GM06990 (cell line): ENCODE data around the gene DNAJC25.
"Not testable (repeated sequence)": the region's sequence is repeated elsewhere in the genome, so short reads cannot be mapped to it uniquely, and the experiment has no call there.

Experiments used
- DNase-seq: peaks from one replicate; pipeline ENCODE4 v3.0.0-alpha.2; 2011; ENCODE audit not compliant: insufficient read length; ENCODE audit errors: extremely low read depth
- H3K27me3 ChIP-seq: replicated peaks from 2 replicates; pipeline ENCODE4 v1.6.0; 2011; ENCODE audit warnings: low read length; ENCODE audit not compliant: control insufficient read depth, insufficient read depth
- H3K36me3 ChIP-seq: 2 replicates; pipeline ENCODE4 v1.5.1; 2011; ENCODE audit warnings: low read length; ENCODE audit not compliant: control insufficient read depth, insufficient read depth
- H3K4me3 ChIP-seq: replicated peaks from 2 replicates; pipeline ENCODE4 v1.5.1; 2011; ENCODE audit warnings: low read depth, mild to moderate bottlenecking, control low read depth, low read length
- TF ChIP-seq, protein P1 (sequence below): IDR thresholded peaks from 2 replicates; pipeline ENCODE4 v1.5.1; 2011; ENCODE audit warnings: low read length, control low read depth, mild to moderate bottlenecking, inconsistent platforms; ENCODE audit not compliant: insufficient read depth, poor library complexity, severe bottlenecking

The DNAJC25 gene

DNA sequence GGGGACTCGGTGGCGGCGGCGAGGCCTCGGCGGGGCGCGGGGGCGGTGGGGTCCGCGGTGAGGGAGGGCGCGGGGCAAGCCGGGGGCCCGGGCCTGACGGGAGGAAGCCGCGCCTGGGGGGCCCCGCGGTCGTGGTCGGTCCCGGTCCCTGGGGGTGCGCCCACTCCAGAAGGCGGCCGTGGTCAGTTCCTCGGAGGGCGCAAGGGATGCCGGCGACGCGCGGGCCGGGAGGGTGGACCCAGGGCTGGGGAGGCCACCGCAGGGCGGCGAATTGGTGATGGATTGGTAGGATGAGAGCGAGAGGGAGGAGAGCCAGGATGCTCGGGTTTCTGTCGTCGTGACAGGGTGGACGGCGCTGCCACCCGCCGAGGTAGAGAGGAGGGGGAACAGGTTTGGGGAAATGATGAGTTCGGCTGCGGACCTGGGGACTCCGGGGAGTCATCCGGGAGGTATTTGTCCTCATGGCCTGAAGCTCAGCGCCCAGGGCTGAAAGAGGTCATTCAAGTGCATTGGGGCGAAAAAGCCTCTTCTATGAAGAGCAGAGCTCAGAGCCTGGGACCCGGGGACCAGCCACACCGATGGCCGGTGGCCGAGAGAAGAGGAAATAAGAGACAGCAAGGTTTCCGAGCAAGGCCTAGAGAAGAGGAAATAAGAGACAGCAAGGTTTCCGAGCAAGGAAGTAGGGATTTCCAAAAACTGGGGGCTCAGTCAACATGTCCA is 30.8 kb downstream of the DNAJC25 start:
- TF ChIP-seq, protein P1, sequence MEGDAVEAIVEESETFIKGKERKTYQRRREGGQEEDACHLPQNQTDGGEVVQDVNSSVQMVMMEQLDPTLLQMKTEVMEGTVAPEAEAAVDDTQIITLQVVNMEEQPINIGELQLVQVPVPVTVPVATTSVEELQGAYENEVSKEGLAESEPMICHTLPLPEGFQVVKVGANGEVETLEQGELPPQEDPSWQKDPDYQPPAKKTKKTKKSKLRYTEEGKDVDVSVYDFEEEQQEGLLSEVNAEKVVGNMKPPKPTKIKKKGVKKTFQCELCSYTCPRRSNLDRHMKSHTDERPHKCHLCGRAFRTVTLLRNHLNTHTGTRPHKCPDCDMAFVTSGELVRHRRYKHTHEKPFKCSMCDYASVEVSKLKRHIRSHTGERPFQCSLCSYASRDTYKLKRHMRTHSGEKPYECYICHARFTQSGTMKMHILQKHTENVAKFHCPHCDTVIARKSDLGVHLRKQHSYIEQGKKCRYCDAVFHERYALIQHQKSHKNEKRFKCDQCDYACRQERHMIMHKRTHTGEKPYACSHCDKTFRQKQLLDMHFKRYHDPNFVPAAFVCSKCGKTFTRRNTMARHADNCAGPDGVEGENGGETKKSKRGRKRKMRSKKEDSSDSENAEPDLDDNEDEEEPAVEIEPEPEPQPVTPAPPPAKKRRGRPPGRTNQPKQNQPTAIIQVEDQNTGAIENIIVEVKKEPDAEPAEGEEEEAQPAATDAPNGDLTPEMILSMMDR, result no peak
- Histone ChIP-seq H3K27me3 (no peaks in the 10 kb centered on the region), H3K4me3 (peak overlapping the region; percentile 87), H3K36me3 (no peaks in the 10 kb centered on the region)
- peak; percentile 46 for DNase-seq

DNA sequence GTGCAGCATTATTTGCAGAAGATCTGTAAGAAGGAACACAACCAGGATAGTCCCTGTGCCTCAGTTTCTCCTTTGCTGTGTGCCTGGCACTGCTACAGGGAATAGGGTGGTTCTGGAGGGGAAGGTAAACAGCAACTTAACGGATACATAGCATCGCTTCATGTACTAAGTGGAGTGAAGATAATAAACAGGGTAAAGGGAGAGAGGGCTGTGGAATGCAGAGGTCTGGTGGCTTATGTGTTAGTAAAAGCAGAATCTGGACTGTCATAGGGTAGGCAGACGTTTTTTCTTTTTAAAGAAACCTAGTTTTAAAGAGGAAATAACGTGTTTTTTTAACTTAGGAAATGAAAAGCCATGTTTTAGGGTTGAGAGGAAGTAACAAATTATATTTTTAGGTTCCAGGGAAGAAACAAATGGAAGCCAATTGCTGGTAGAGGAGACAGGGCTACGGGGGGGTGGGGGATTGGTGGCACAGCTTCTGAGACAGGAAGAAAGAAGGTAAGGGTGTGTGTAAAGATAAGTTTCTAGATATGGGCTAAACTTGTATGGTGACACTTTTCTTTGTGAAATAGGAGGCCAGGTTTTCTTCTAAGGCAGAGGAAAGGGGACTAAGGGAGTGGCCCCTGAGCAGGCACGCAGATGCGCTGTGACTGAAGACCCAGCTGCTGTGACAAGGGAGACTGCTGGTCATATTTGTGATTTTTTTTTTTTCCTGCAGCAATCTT is 31.6 kb downstream of the DNAJC25 start:
- peak overlapping the region; percentile 87 for H3K4me3 ChIP-seq
- TF ChIP-seq, protein P1, result no peak
- DNase-seq, result peak; percentile 5
- no peaks in the 10 kb centered on the region for H3K27me3 ChIP-seq
- no peaks in the 10 kb centered on the region for H3K36me3 ChIP-seq

DNA sequence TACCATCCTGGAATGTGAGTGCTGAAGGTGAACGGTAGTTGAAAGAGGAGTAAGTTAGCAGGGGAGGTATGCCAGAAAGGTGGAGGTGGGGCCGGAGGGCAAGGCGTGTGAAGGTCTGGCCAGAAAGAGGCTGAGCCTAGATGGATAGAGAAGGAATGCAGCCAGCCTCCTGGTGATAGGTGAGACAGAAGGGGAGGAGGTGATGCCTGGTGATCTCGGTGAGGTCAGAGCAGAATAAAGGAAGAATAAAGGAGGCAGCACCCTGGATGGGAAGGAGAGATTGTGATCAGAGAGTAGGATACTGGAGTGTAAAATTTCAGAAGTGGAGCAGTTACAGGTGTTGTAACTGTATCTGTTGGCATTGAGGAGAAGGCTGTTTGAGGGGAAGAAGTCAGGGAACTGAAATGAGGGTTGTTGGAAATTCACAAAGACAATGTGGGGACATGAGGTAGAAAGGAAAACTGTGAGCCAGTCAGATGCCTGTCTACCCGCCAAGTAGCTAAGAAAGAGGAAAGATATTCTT is 32.2 kb downstream of the DNAJC25 start:
- DNase-seq, result no peak
- Histone ChIP-seq H3K4me3 (no peak overlapping the region), H3K27me3 (no peaks in the 10 kb centered on the region), H3K36me3 (no peaks in the 10 kb centered on the region)
- TF ChIP-seq, protein P1, result no peak

DNA sequence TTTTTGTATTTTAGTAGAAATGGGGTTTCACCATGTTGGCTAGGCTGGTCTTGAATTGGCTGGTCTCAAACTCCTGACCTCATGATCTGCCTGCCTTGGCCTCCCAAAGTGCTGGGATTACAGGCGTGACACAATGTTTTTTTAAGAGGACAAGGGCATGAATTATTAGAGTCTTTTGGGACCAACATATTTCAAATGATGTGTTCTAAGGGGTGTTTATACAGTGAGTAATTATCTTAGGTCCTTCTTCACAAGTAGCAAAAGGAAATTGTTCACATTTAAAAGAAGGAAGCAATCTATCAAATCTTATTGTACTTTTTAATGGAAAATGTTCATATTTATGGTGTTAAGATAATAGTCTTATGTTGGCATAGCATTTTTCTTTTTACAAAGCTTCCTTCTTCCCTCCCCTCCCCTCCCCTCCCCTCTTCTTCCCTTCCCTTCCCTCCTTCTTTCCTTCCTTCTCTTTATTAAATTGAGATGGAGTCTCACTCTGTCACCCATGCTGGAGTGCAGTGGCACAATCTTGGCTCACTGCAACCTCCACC is 37.0 kb downstream of the DNAJC25 start:
- no peaks in the 10 kb centered on the region for H3K27me3 ChIP-seq
- TF ChIP-seq, protein P1, result no peak
- no peak for DNase-seq
- H3K36me3 ChIP-seq, result no peaks in the 10 kb centered on the region; the same call in 1 of the 2 replicates
- no peak overlapping the region for H3K4me3 ChIP-seq

DNA sequence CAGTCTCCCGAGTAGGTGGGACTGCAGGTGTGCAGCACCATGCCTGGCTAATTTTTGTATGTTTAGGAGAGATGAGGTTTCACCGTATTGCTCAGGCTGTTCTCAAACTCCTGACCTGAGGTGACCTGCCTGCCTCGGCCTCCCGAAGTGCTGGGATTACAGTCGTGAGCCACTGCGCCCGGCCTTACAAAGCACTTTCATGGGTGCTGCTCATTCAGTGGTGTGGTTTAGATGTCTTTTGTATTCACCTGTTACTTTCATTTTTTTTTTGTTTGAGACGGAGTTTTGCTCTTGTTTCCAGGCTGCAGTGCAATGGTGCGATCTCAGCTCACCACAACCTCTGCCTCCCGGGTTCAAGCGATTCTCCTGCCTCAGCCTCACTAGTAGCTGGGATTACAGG is 37.5 kb downstream of the DNAJC25 start:
- H3K27me3 ChIP-seq, DNase-seq, H3K4me3 ChIP-seq, H3K36me3 ChIP-seq: not testable (repeated sequence)

DNA sequence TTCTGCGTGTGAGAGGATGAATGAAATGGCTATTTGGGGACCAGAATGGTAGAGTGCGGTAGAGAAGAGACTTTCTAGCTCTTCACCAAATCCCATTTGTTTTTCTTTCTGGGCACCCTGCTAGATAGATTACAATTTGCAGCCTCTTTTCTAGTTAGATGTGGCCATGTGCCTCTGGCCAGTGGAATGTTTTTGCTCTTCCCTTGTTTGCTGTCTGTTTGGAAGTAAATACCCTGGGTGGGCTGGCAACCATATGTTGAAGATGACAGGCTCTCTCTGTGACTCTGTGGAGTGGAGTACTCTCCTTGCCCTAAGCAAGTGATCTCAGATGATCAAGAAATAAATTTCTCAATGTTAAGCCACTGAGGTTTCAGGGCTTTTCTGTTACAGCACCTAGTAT is 43.2 kb downstream of the DNAJC25 start:
- Histone ChIP-seq H3K36me3 (no peaks in the 10 kb centered on the region; the same call in 1 of the 2 replicates), H3K4me3 (no peak overlapping the region), H3K27me3 (no peaks in the 10 kb centered on the region)
- no peak for DNase-seq
- TF ChIP-seq, protein P1, result no peak
